Adrenal gland (tissue), 12 donors: ENCODE measurements around the gene SERINC2. TPM values are rescaled to one million over a fixed set of nuclear protein-coding genes. Genes with fewer than 3 reads are reported as not detected.

Experiments
- DNase-seq, 7 donors: peaks; one replicate each; pipeline ENCODE4 v3.0.0-alpha.2; 2019 to 2020
- H3K27ac ChIP-seq, 5 donors: fragments of 200-600 bp; sonication (generic) in 4 of 5; 1 replicate in 3 of 5; 2 replicates in 2 of 5; pipeline versions ENCODE4 v1.5.1 to v1.8.0; 2016 to 2020; ENCODE audit warnings: mild to moderate bottlenecking in 1 of 5
- H3K27me3 ChIP-seq: fragments of 200-600 bp; 2 replicates; pipeline ENCODE4 v1.8.0; 2021
- H3K36me3 ChIP-seq, 2 donors: fragments of 200-600 bp; replicated peaks in 1 of 2; 1 replicate in 1 of 2; 2 replicates in 1 of 2; pipeline versions ENCODE4 v1.5.1 to v1.8.0; 2018 to 2022
- H3K4me1 ChIP-seq, 2 donors: fragments of 200-600 bp; replicated peaks in 1 of 2; 1 replicate in 1 of 2; 2 replicates in 1 of 2; pipeline versions ENCODE4 v1.5.1 to v1.8.0; 2018 to 2021
- H3K4me3 ChIP-seq, 4 donors: fragments of 200-600 bp; sonication (generic) in 3 of 4; one replicate each; pipeline ENCODE4 v1.5.1; 2016 to 2018
- H3K9me3 ChIP-seq, 3 donors: fragments of 200-600 bp; sonication (generic) in 1 of 3; replicated peaks in 1 of 3; 1 replicate in 2 of 3; 2 replicates in 1 of 3; pipeline versions ENCODE4 v1.5.1 to v1.8.0; 2016 to 2021
- CTCF ChIP-seq, 6 experiments: fragments of 450-650 bp in 4 of 6; fragments of 200-600 bp in 2 of 6; sonication (generic) in 1 of 6; IDR thresholded peaks; 1 replicate in 5 of 6; 2 replicates in 1 of 6; pipeline versions ENCODE4 v1.5.1 to v1.8.0; 2016 to 2021; ENCODE audit warnings: antibody characterized with exemption in 6 of 6, mild to moderate bottlenecking in 2 of 6, moderate library complexity in 1 of 6
- POLR2A ChIP-seq, 2 donors: fragments of 450-650 bp; IDR thresholded peaks; one replicate each; pipeline ENCODE4 v1.6.1; 2017; ENCODE audit warnings: antibody characterized with exemption in 2 of 2, mild to moderate bottlenecking in 2 of 2, moderate library complexity in 1 of 2
- WGBS, 4 donors: extraction: QIAGEN DNeasy Blood & Tissue Kit in 2 of 4; methylation state at CpG; one replicate each; pipeline versions ENCODE4 v1.1.5 to v1.1.7; 2013 to 2017; 5-methylcytosine and 5-hydroxymethylcytosine counted together
- intact Hi-C, 2 donors: fragments of 100-400 bp; cut with DNase I; formaldehyde crosslinking; loops; one replicate each; pipeline versions ENCODE4 v1.14.1 to v1.15.0; 2022 to 2023
- polyA plus RNA-seq, 3 donors: library from polyadenylated mRNA; stranded (reverse); fragments of 200-250 nt in 2 of 3; fragments of 350-450 nt in 1 of 3; fragmentation: Illumina TruSeq in 1 of 3; extraction: RNeasy Lipid Tissue Mini Kit (QIAGEN cat#74804) in 1 of 3; gene quantifications; one replicate each; pipeline ENCODE4 v1.2.3, GENCODE V29; 2013 to 2014
- total RNA-seq, 9 donors: library from RNA; depleted of rRNA in 4 of 9; stranded (reverse); fragments of >200 nt in 4 of 9; fragments of 120-200 nt in 1 of 9; fragmentation: NEBNext Ultra II Directional in 1 of 9; extraction: Animal tissue kit (Norgen Biotek cat#: 25700) in 1 of 9; gene quantifications; one replicate each; pipeline versions ENCODE4 v1.1.0 to v1.2.4, GENCODE V29; 2013 to 2023
- donor health status: healthy with polysubstance abuse.
- donor health status: Bipolar disorder and iron deficiency.
- donor health status: DM: yes; HTN: yes; CAD: no.
- donor health status: DM: no; HTN: no; CAD: no.
- donor health status: DM: no; HTN: no; CAD: no.
- donor health status: DM: yes; HTN: yes; CAD: no.

The SERINC2 gene
- total and polyA plus RNA-seq, 12 donors: 0.94 to 35.8 (median 19.2) TPM

GRCh38 chr1:31412205-31412604 lies 808 bp upstream of the SERINC2 start:
- H3K27me3 ChIP-seq: peaks cover 3% of the 10 kb centered on the region
- intact Hi-C loops: loop anchor here in 1 of 2 donors (5.0 kb wide), 1 partner anchor 220 kb away; no protein-coding TSS in a partner anchor
- 57 to 78% (median 70%) methylated on average over 2 of the region's 2 CpGs for WGBS, 4 donors

DNA sequence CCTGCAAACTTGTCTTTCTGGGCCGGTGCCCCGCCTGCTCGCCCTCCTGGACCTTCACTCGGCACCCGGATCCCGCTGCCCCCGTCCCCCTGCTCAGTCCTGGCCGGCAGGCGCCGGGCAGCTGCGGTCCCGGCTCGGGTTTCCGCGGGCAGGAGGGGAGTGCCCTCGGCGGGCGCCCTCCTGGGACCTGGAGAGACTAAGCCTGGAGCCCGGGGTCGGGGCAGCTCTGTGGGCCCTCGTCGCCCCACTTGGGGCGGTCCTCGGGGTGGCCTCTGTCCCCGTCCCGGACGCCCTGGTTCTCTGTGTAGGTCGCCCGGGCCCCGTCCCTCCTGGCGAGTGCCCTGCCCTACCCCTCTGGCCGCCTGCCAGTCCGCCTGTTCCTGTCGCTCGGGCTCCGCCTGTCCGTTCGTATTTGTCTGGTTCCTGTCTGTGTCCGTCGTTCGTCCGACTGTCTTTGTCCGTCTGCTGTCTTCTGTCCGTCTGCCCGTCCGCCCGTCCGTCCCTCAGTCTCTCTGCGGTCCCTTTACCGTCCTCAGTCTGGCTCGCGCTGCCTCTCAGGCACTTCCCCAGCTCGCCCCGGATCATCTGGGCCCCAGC lies 490 bp downstream of the SERINC2 start:
- peak; percentile 70 to 87 (median 82) for DNase-seq
- intact Hi-C loops: loop anchor here in 1 of 2 donors (5.0 kb wide), 1 partner anchor 221 kb away; no protein-coding TSS in a partner anchor
- H3K4me3 ChIP-seq: peak overlapping the region; percentile 38 to 86 (median 59)
- H3K4me1 ChIP-seq: peaks cover 5 to 14% of the 10 kb centered on the region in 2 donors
- peaks cover 3% of the 10 kb centered on the region for H3K27me3 ChIP-seq
- H3K9me3 ChIP-seq: no peaks in the 10 kb centered on the region
- H3K27ac ChIP-seq: peak overlapping the region in 3 of 5 donors; percentile 20 to 69 (median 26)
- 0 to 1% (median 0%) methylated on average over 22 to 54 of the region's 54 CpGs for WGBS, 4 donors
- TF ChIP-seq POLR2A (IDR thresholded peaks at IDR 0.05) (no peak), CTCF (IDR thresholded peaks at IDR 0.05) (no peak)
- no peaks in the 10 kb centered on the region for H3K36me3 ChIP-seq

More at GRCh38 chr1:31412205-31412604, 808 bp upstream of the SERINC2 start:
- Histone ChIP-seq H3K36me3 (no peaks in the 10 kb centered on the region), H3K4me3 (no peak overlapping the region), H3K9me3 (no peaks in the 10 kb centered on the region), H3K27ac (no peak overlapping the region), H3K4me1 (peaks cover 5 to 14% of the 10 kb centered on the region in 2 donors)
- TF ChIP-seq POLR2A (IDR thresholded peaks at IDR 0.05) (no peak), CTCF (IDR thresholded peaks at IDR 0.05) (no peak)
- no peak for DNase-seq

DNA sequence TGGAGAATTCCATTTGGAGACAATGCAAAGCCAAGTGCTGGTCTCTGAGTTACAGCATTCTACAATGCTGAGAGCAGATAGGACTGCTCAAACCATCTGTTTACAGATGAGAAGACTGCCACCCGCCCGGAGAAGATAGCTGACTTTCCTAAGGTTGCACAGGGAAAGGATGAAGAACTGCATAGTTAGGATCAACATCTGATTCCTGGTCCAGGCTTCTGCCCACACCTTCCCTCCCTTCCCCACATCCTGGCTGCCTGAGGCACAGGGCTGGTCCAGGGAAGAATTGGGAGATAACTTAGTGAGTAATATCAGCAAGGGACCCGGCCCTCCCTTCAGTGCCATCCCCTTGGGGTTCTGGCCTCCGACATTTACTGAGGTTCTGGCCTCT lies 2.0 kb downstream of the SERINC2 start:
- Histone ChIP-seq H3K4me3 (no peak overlapping the region), H3K27me3 (peaks cover 3% of the 10 kb centered on the region), H3K9me3 (no peaks in the 10 kb centered on the region), H3K36me3 (no peaks in the 10 kb centered on the region), H3K4me1 (peaks cover 5 to 13% of the 10 kb centered on the region in 2 donors), H3K27ac (no peak overlapping the region)
- no peak for TF ChIP-seq POLR2A (IDR thresholded peaks at IDR 0.05)
- no peak for TF ChIP-seq CTCF (IDR thresholded peaks at IDR 0.05)
- 90 to 100% (median 97%) methylated on average over 4 of the region's 4 CpGs for WGBS, 4 donors
- intact Hi-C loops: loop anchor here in 1 of 2 donors (5.0 kb wide), 1 partner anchor 223 kb away; no protein-coding TSS in a partner anchor
- no peak for DNase-seq

- Histone ChIP-seq H3K27me3 (peaks cover 3% of the 10 kb centered on the region), H3K4me3 (no peak overlapping the region), H3K27ac (no peak overlapping the region), H3K9me3 (no peaks in the 10 kb centered on the region), H3K36me3 (no peaks in the 10 kb centered on the region), H3K4me1 (peaks cover 0 to 7% of the 10 kb centered on the region in 2 donors)
- intact Hi-C loops: no loop called here
- DNase-seq: no peak
- no peak for TF ChIP-seq POLR2A (IDR thresholded peaks at IDR 0.05)
- TF ChIP-seq CTCF (IDR thresholded peaks at IDR 0.05): no peak
- WGBS, 4 donors: 83 to 100% (median 97%) methylated on average over 1 to 2 of the region's 2 CpGs
These were observed 2.6 kb downstream of the SERINC2 start for GRCh38 chr1:31415658-31416057.
